ENCODE measurements around the gene CHIA.

Gene CHIA

GRCh38 chr1:111285879-111286278 lies 4.8 kb upstream of the CHIA start:
- no peak overlapping the region for H3K9ac ChIP-seq (ENCODE audit: low read length in 2 of 2)
- no peak overlapping the region for H3K4me3 ChIP-seq (ENCODE audit: low read length in 2 of 2)
- no peaks in the 10 kb centered on the region for H3K27me3 ChIP-seq (ENCODE audit: control insufficient read depth in 1 of 2, insufficient read depth in 2 of 2, low read length in 2 of 2)
- no peak overlapping the region for H3K27ac ChIP-seq (ENCODE audit: low read length)
- no peaks in the 10 kb centered on the region for H3K36me3 ChIP-seq (ENCODE audit: control insufficient read depth in 2 of 2, insufficient read depth in 2 of 2, low read length in 2 of 2)
- H3K9me3 ChIP-seq (ENCODE audit: control insufficient read depth in 2 of 2, low read length in 2 of 2) = no peaks in the 10 kb centered on the region
- no peaks in the 10 kb centered on the region for H3K4me1 ChIP-seq (ENCODE audit: control insufficient read depth, insufficient read depth, low read length)

GRCh38 chr1:111286912-111287311 lies 3.7 kb upstream of the CHIA start:
- Histone ChIP-seq H3K4me1 (ENCODE audit: control insufficient read depth, insufficient read depth, low read length) (no peaks in the 10 kb centered on the region), H3K9ac (ENCODE audit: low read length in 2 of 2) (no peak overlapping the region), H3K9me3 (ENCODE audit: control insufficient read depth in 2 of 2, low read length in 2 of 2) (no peaks in the 10 kb centered on the region), H3K27ac (ENCODE audit: low read length) (no peak overlapping the region), H3K36me3 (ENCODE audit: control insufficient read depth in 2 of 2, insufficient read depth in 2 of 2, low read length in 2 of 2) (no peaks in the 10 kb centered on the region), H3K4me3 (ENCODE audit: low read length in 2 of 2) (no peak overlapping the region), H3K27me3 (ENCODE audit: control insufficient read depth in 1 of 2, insufficient read depth in 2 of 2, low read length in 2 of 2) (no peaks in the 10 kb centered on the region)

DNA sequence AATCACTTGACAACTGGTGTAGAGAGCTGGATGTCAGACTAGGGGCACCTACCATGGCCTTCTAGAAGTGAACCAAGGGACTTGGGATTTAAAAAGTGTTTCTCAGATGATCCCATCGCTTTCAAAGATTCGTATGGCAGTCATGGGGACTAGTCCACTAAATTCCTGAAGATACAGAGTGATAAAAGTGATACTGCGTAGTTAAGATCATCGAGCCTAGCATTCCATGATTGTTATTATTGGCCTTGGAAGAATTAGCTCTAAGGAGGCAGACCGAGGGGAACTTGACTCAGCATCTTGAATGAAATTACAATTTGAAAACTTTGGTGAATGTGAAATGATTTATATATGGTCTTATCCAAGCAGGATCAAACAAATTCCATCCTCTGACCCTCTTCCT lies 1.3 kb upstream of the CHIA start:
- Histone ChIP-seq H3K9ac (ENCODE audit: low read length in 2 of 2) (no peak overlapping the region), H3K36me3 (ENCODE audit: control insufficient read depth in 2 of 2, insufficient read depth in 2 of 2, low read length in 2 of 2) (no peaks in the 10 kb centered on the region), H3K4me3 (ENCODE audit: low read length in 2 of 2) (no peak overlapping the region), H3K4me1 (ENCODE audit: control insufficient read depth, insufficient read depth, low read length) (no peaks in the 10 kb centered on the region), H3K27me3 (ENCODE audit: control insufficient read depth in 1 of 2, insufficient read depth in 2 of 2, low read length in 2 of 2) (no peaks in the 10 kb centered on the region), H3K9me3 (ENCODE audit: control insufficient read depth in 2 of 2, low read length in 2 of 2) (no peaks in the 10 kb centered on the region), H3K27ac (ENCODE audit: low read length) (no peak overlapping the region)

DNA sequence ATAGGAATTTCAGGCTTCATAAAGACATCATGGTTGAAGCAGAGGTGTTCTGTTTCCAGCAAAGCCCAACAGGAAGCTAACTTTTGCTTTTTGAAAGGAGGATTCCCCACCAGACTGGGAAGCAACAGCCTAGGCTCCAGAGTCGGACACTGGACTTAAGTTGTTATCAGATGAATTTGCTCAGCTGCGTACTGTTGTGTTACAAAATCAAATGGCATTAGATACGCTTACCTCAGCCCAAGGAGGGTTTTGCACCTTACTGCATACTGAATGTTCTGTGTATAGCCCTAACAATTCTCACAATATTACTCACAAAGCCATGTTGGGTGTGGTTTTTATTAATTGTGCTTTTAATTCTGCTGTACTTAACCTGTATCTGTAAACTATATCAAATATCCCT lies 547 bp upstream of the CHIA start:
- Histone ChIP-seq H3K27ac (ENCODE audit: low read length) (no peak overlapping the region), H3K27me3 (ENCODE audit: control insufficient read depth in 1 of 2, insufficient read depth in 2 of 2, low read length in 2 of 2) (no peaks in the 10 kb centered on the region), H3K4me1 (ENCODE audit: control insufficient read depth, insufficient read depth, low read length) (no peaks in the 10 kb centered on the region), H3K4me3 (ENCODE audit: low read length in 2 of 2) (no peak overlapping the region), H3K9me3 (ENCODE audit: control insufficient read depth in 2 of 2, low read length in 2 of 2) (no peaks in the 10 kb centered on the region), H3K36me3 (ENCODE audit: control insufficient read depth in 2 of 2, insufficient read depth in 2 of 2, low read length in 2 of 2) (no peaks in the 10 kb centered on the region), H3K9ac (ENCODE audit: low read length in 2 of 2) (no peak overlapping the region)

- Histone ChIP-seq H3K27me3 (ENCODE audit: control insufficient read depth in 1 of 2, insufficient read depth in 2 of 2, low read length in 2 of 2) (peaks cover 0 to 2% of the 10 kb centered on the region in 2 donors), H3K27ac (ENCODE audit: low read length) (no peak overlapping the region), H3K36me3 (ENCODE audit: control insufficient read depth in 2 of 2, insufficient read depth in 2 of 2, low read length in 2 of 2) (no peaks in the 10 kb centered on the region), H3K4me1 (ENCODE audit: control insufficient read depth, insufficient read depth, low read length) (no peaks in the 10 kb centered on the region), H3K4me3 (ENCODE audit: low read length in 2 of 2) (no peak overlapping the region), H3K9me3 (ENCODE audit: control insufficient read depth in 2 of 2, low read length in 2 of 2) (no peaks in the 10 kb centered on the region), H3K9ac (ENCODE audit: low read length in 2 of 2) (no peak overlapping the region)
These were observed 3.7 kb downstream of the CHIA start for GRCh38 chr1:111294390-111294789.

GRCh38 chr1:111302374-111302773 lies 11.7 kb downstream of the CHIA start:
- Histone ChIP-seq H3K36me3 (ENCODE audit: control insufficient read depth in 2 of 2, insufficient read depth in 2 of 2, low read length in 2 of 2) (no peaks in the 10 kb centered on the region), H3K27ac (ENCODE audit: low read length) (no peak overlapping the region), H3K9ac (ENCODE audit: low read length in 2 of 2) (no peak overlapping the region), H3K9me3 (ENCODE audit: control insufficient read depth in 2 of 2, low read length in 2 of 2) (peaks cover 0 to 2% of the 10 kb centered on the region in 2 donors), H3K4me1 (ENCODE audit: control insufficient read depth, insufficient read depth, low read length) (no peaks in the 10 kb centered on the region), H3K4me3 (ENCODE audit: low read length in 2 of 2) (no peak overlapping the region), H3K27me3 (ENCODE audit: control insufficient read depth in 1 of 2, insufficient read depth in 2 of 2, low read length in 2 of 2) (no peaks in the 10 kb centered on the region)

- H3K9me3 ChIP-seq (ENCODE audit: control insufficient read depth in 2 of 2, low read length in 2 of 2) = peaks cover 0 to 2% of the 10 kb centered on the region in 2 donors
- no peaks in the 10 kb centered on the region for H3K27me3 ChIP-seq (ENCODE audit: control insufficient read depth in 1 of 2, insufficient read depth in 2 of 2, low read length in 2 of 2)
- no peaks in the 10 kb centered on the region for H3K4me1 ChIP-seq (ENCODE audit: control insufficient read depth, insufficient read depth, low read length)
- H3K36me3 ChIP-seq (ENCODE audit: control insufficient read depth in 2 of 2, insufficient read depth in 2 of 2, low read length in 2 of 2) = no peaks in the 10 kb centered on the region
- no peak overlapping the region for H3K9ac ChIP-seq (ENCODE audit: low read length in 2 of 2)
- H3K4me3 ChIP-seq (ENCODE audit: low read length in 2 of 2) = no peak overlapping the region
- H3K27ac ChIP-seq (ENCODE audit: low read length) = no peak overlapping the region
These were observed 19.0 kb downstream of the CHIA start for GRCh38 chr1:111309690-111310089.

DNA sequence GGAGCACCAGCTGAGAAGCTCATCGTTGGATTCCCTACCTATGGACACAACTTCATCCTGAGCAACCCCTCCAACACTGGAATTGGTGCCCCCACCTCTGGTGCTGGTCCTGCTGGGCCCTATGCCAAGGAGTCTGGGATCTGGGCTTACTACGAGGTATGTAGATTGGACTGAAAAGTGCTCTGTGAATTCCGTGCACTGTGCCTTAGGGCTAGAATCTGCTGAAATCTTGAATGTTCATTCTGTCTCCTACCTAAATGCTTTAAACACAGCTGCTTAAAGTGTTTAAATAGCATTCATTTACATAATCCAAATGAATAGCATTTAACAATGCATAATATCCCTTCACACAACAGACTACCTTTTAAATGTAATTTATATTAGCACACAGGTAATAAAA lies 27.9 kb downstream of the CHIA start:
- H3K36me3 ChIP-seq (ENCODE audit: control insufficient read depth in 2 of 2, insufficient read depth in 2 of 2, low read length in 2 of 2) = no peaks in the 10 kb centered on the region

GRCh38 chr1:111320066-111320879 lies 29.6 kb downstream of the CHIA start:
- Histone ChIP-seq H3K27ac (ENCODE audit: low read length) (no peak overlapping the region), H3K4me1 (ENCODE audit: control insufficient read depth, insufficient read depth, low read length) (no peaks in the 10 kb centered on the region), H3K36me3 (ENCODE audit: control insufficient read depth in 2 of 2, insufficient read depth in 2 of 2, low read length in 2 of 2) (no peaks in the 10 kb centered on the region), H3K4me3 (ENCODE audit: low read length in 2 of 2) (no peak overlapping the region), H3K27me3 (ENCODE audit: control insufficient read depth in 1 of 2, insufficient read depth in 2 of 2, low read length in 2 of 2) (no peaks in the 10 kb centered on the region), H3K9ac (ENCODE audit: low read length in 2 of 2) (no peak overlapping the region), H3K9me3 (ENCODE audit: control insufficient read depth in 2 of 2, low read length in 2 of 2) (no peaks in the 10 kb centered on the region)

More for the DNA sequence above, 27.9 kb downstream of the CHIA start:
- Histone ChIP-seq H3K27me3 (ENCODE audit: control insufficient read depth in 1 of 2, insufficient read depth in 2 of 2, low read length in 2 of 2) (peaks cover 0 to 2% of the 10 kb centered on the region in 2 donors), H3K27ac (ENCODE audit: low read length) (no peak overlapping the region), H3K4me1 (ENCODE audit: control insufficient read depth, insufficient read depth, low read length) (no peaks in the 10 kb centered on the region), H3K4me3 (ENCODE audit: low read length in 2 of 2) (no peak overlapping the region), H3K9me3 (ENCODE audit: control insufficient read depth in 2 of 2, low read length in 2 of 2) (no peaks in the 10 kb centered on the region), H3K9ac (ENCODE audit: low read length in 2 of 2) (no peak overlapping the region)

DNA sequence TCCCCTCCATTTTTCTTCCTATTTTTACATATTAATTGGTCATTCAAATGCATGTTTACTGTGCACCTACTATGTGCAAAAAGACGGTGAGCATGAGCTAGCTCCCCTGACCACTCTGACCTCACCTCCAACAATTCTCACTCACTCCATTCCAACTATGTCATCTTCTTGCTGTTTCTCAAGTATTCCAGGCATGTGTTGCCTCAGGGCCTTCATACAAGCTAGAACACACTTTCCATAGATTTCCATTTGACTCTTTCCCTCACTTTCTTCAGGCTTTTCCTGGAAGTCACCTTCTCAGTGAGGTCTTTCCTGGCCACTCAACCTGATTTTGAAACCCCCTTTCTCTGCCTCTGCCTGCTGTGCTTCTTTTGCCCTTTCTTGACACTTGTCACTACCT lies 32.6 kb downstream of the CHIA start:
- no peak overlapping the region for H3K4me3 ChIP-seq (ENCODE audit: low read length in 2 of 2)
- no peaks in the 10 kb centered on the region for H3K27me3 ChIP-seq (ENCODE audit: control insufficient read depth in 1 of 2, insufficient read depth in 2 of 2, low read length in 2 of 2)
- no peaks in the 10 kb centered on the region for H3K36me3 ChIP-seq (ENCODE audit: control insufficient read depth in 2 of 2, insufficient read depth in 2 of 2, low read length in 2 of 2)
- H3K9ac ChIP-seq (ENCODE audit: low read length in 2 of 2) = no peak overlapping the region
- H3K9me3 ChIP-seq (ENCODE audit: control insufficient read depth in 2 of 2, low read length in 2 of 2) = no peaks in the 10 kb centered on the region
- no peak overlapping the region for H3K27ac ChIP-seq (ENCODE audit: low read length)
- no peaks in the 10 kb centered on the region for H3K4me1 ChIP-seq (ENCODE audit: control insufficient read depth, insufficient read depth, low read length)

- no peaks in the 10 kb centered on the region for H3K36me3 ChIP-seq (ENCODE audit: control insufficient read depth in 2 of 2, insufficient read depth in 2 of 2, low read length in 2 of 2)
- no peak overlapping the region for H3K4me3 ChIP-seq (ENCODE audit: low read length in 2 of 2)
- peaks cover 3 to 9% of the 10 kb centered on the region in 2 donors for H3K9me3 ChIP-seq (ENCODE audit: control insufficient read depth in 2 of 2, low read length in 2 of 2)
- H3K9ac ChIP-seq (ENCODE audit: low read length in 2 of 2) = no peak overlapping the region
- no peak overlapping the region for H3K27ac ChIP-seq (ENCODE audit: low read length)
- H3K4me1 ChIP-seq (ENCODE audit: control insufficient read depth, insufficient read depth, low read length) = no peaks in the 10 kb centered on the region
- H3K27me3 ChIP-seq (ENCODE audit: control insufficient read depth in 1 of 2, insufficient read depth in 2 of 2, low read length in 2 of 2) = peaks cover 0 to 5% of the 10 kb centered on the region in 2 donors
These were observed 41.5 kb downstream of the CHIA start for GRCh38 chr1:111332190-111332589.

All from stomach smooth muscle (tissue), 2 donors.